SK-N-SH (cell line): ENCODE results near the gene OR2A5. TPM values are rescaled to one million over a fixed set of nuclear protein-coding genes. Genes with fewer than 3 reads are reported as not detected.
A peak's percentile ranks its signal among the peaks of the same experiment; 100 is the strongest.

Source experiments
- CTCF ChIA-PET: fragments of 300-600, 350-600 bp; formaldehyde crosslinking; extraction: SDS; loops from one replicate; lab custom pipeline; 2021; lab: Yijun Ruan, JAX
- POLR2A ChIA-PET: fragments of 350-600 bp; sonication (Branson Sonifier 250); formaldehyde crosslinking; extraction: SDS; loops from one replicate; lab custom pipeline; 2020; ENCODE audit warnings: antibody characterized with exemption, inconsistent platforms; lab: Yijun Ruan, JAX
- DNase-seq: peaks from one replicate; pipeline ENCODE4 v3.0.0; 2012
- H2AFZ ChIP-seq: fragments of 200-600 bp; sonication (generic); 2 replicates; pipeline ENCODE4 v1.8.1; 2016; ENCODE audit warnings: antibody characterized with exemption, mild to moderate bottlenecking, low read depth
- H3F3A ChIP-seq: fragments of 200-600 bp; sonication (generic); replicated peaks from 2 replicates; pipeline ENCODE3; 2016; ENCODE audit warnings: antibody characterized with exemption, mild to moderate bottlenecking; ENCODE audit not compliant: insufficient read depth
- H3K27ac ChIP-seq, 2 experiments: fragments of 200-500 bp in 1 of 2; fragments of 200-600 bp in 1 of 2; sonication (Bioruptor generic) in 1 of 2; sonication (generic), shearing (Covaris generic) in 1 of 2; 2 replicates each; pipeline versions ENCODE4 v1.5.1 to v1.6.1; 2014 to 2016; ENCODE audit warnings: low read depth in 2 of 2, inconsistent platforms in 1 of 2, low read length in 1 of 2, mild to moderate bottlenecking in 1 of 2, mixed read lengths in 1 of 2
- H3K27me3 ChIP-seq: fragments of 200-600 bp; sonication (generic), shearing (Covaris generic); 2 replicates; pipeline ENCODE4 v1.6.1; 2016; ENCODE audit warnings: mixed run types; ENCODE audit not compliant: insufficient read depth
- H3K36me3 ChIP-seq, 2 experiments: fragments of 200-500 bp in 1 of 2; fragments of 200-600 bp in 1 of 2; sonication (Bioruptor generic) in 1 of 2; sonication (generic) in 1 of 2; replicated peaks in 1 of 2; 2 replicates each; pipeline versions ENCODE3 to v1.5.1; 2014 to 2016; ENCODE audit warnings: low read length in 1 of 2, mild to moderate bottlenecking in 1 of 2; ENCODE audit not compliant: insufficient read depth in 2 of 2, control insufficient read depth in 1 of 2
- H3K4me1 ChIP-seq, 2 experiments: fragments of 200-500 bp in 1 of 2; fragments of 200-600 bp in 1 of 2; sonication (Bioruptor generic) in 1 of 2; sonication (generic), shearing (Covaris generic) in 1 of 2; 2 replicates each; pipeline versions ENCODE4 v1.5.1 to v1.6.1; 2014 to 2016; ENCODE audit warnings: low read depth in 1 of 2, low read length in 1 of 2, mixed run types in 1 of 2; ENCODE audit not compliant: insufficient read depth in 2 of 2, control insufficient read depth in 1 of 2
- H3K4me2 ChIP-seq: fragments of 200-600 bp; sonication (generic), shearing (Covaris generic); 2 replicates; pipeline ENCODE4 v1.6.1; 2017; ENCODE audit warnings: mixed run types
- H3K4me3 ChIP-seq, 2 experiments: fragments of 200-500 bp in 1 of 2; fragments of 200-600 bp in 1 of 2; sonication (Bioruptor generic) in 1 of 2; sonication (generic), shearing (Covaris generic) in 1 of 2; 2 replicates each; pipeline versions ENCODE4 v1.5.1 to v1.8.1; 2014 to 2016; ENCODE audit warnings: low read depth in 2 of 2, inconsistent platforms in 1 of 2, low read length in 1 of 2, mild to moderate bottlenecking in 1 of 2, mixed read lengths in 1 of 2, moderate library complexity in 1 of 2
- H3K79me2 ChIP-seq: fragments of 200-600 bp; sonication (generic); 2 replicates; pipeline ENCODE4 v1.8.1; 2017; ENCODE audit warnings: mild to moderate bottlenecking; ENCODE audit not compliant: insufficient read depth
- H3K9ac ChIP-seq: fragments of 200-600 bp; sonication (generic); 2 replicates; pipeline ENCODE4 v1.6.1; 2017; ENCODE audit warnings: mixed run types
- H3K9me2 ChIP-seq: fragments of 200-600 bp; sonication (generic); 2 replicates; pipeline ENCODE4 v1.6.1; 2017; ENCODE audit warnings: mixed run types
- H3K9me3 ChIP-seq: fragments of 200-600 bp; sonication (generic); 2 replicates; pipeline ENCODE4 v1.6.1; 2017; ENCODE audit warnings: mixed run types, mild to moderate bottlenecking, moderate library complexity
- H4K20me1 ChIP-seq: fragments of 200-600 bp; sonication (generic); 2 replicates; pipeline ENCODE4 v1.6.1; 2017; ENCODE audit warnings: mild to moderate bottlenecking, mixed run types; ENCODE audit not compliant: insufficient read depth
- CHD2 ChIP-seq: fragments of 150-350 bp; IDR thresholded peaks from 2 replicates; pipeline ENCODE4 v1.6.1; 2018; ENCODE audit warnings: low read length; ENCODE audit not compliant: partially characterized antibody
- ELF1 ChIP-seq: IDR thresholded peaks from 2 replicates; pipeline ENCODE4 v1.4.0; 2012
- FOSL2 ChIP-seq: IDR thresholded peaks from 2 replicates; pipeline ENCODE4 v1.4.0; 2012; ENCODE audit warnings: low read depth, mild to moderate bottlenecking, moderate library complexity, borderline replicate concordance
- FOXJ3 ChIP-seq: sonication (generic); formaldehyde crosslinking; IDR thresholded peaks from 2 replicates; pipeline ENCODE4 v1.5.1; 2020; ENCODE audit warnings: mild to moderate bottlenecking, missing genetic modification reagents
- FOXM1 ChIP-seq: IDR thresholded peaks from 2 replicates; pipeline ENCODE4 v1.4.0; 2012; ENCODE audit warnings: low read depth, mild to moderate bottlenecking
- GABPA ChIP-seq: IDR thresholded peaks from 2 replicates; pipeline ENCODE4 v1.4.0; 2012; ENCODE audit warnings: low read depth, mild to moderate bottlenecking
- GATA2 ChIP-seq: sonication (generic); formaldehyde crosslinking; IDR thresholded peaks from 2 replicates; pipeline ENCODE4 v1.5.0; 2020; ENCODE audit warnings: mild to moderate bottlenecking, missing genetic modification reagents
- MEF2A ChIP-seq: IDR thresholded peaks from 2 replicates; pipeline ENCODE4 v1.4.0; 2012; ENCODE audit warnings: low read depth, borderline replicate concordance
- NFIC ChIP-seq: IDR thresholded peaks from 2 replicates; pipeline ENCODE4 v1.4.0; 2012; ENCODE audit warnings: borderline replicate concordance
- RAD21 ChIP-seq: IDR thresholded peaks from 2 replicates; pipeline ENCODE4 v1.6.1; 2012; ENCODE audit warnings: mild to moderate bottlenecking, low read length
- SMC3 ChIP-seq: IDR thresholded peaks from 2 replicates; pipeline ENCODE4 v1.6.1; 2012; ENCODE audit warnings: low read depth, low read length, improper control_type of control experiment
- TAF1 ChIP-seq: IDR thresholded peaks from 2 replicates; pipeline ENCODE4 v1.6.1; 2012; ENCODE audit warnings: low read depth, mild to moderate bottlenecking, low read length, moderate library complexity, borderline replicate concordance
- TCF12 ChIP-seq: IDR thresholded peaks from 2 replicates; pipeline ENCODE4 v1.4.0; 2012
- TEAD4 ChIP-seq: IDR thresholded peaks from 2 replicates; pipeline ENCODE4 v1.4.0; 2012; ENCODE audit warnings: mild to moderate bottlenecking, borderline replicate concordance; ENCODE audit not compliant: insufficient read depth
- YY1 ChIP-seq: IDR thresholded peaks from 2 replicates; pipeline ENCODE4 v1.4.0; 2012; ENCODE audit warnings: low read depth, mild to moderate bottlenecking
- WGBS: methylation state at CpG from one replicate; pipeline ENCODE4 v1.1.6; 2017; ENCODE audit warnings: low lambda C conversion rate; 5-methylcytosine and 5-hydroxymethylcytosine counted together
- polyA plus RNA-seq, 3 experiments: library from polyadenylated mRNA; depleted of rRNA; stranded (reverse); fragments of >200 nt; gene quantifications; 2 replicates each; pipeline ENCODE4 v1.2.3, GENCODE V29; 2012
- TF ChIP-seq, protein P1 (sequence below): IDR thresholded peaks from 2 replicates; pipeline ENCODE4 v1.4.0; 2012; ENCODE audit warnings: low read depth, borderline replicate concordance
- TF ChIP-seq, protein P2 (sequence below): IDR thresholded peaks from 2 replicates; pipeline ENCODE4 v1.4.0; 2012; ENCODE audit warnings: low read depth
- TF ChIP-seq, protein P3 (sequence below): IDR thresholded peaks from 2 replicates; pipeline ENCODE4; 2012
- TF ChIP-seq, protein P4 (sequence below): fragments of 150-350 bp; IDR thresholded peaks from 2 replicates; pipeline ENCODE4 v1.6.1; 2017; ENCODE audit warnings: antibody characterized with exemption, low read length, low read depth, borderline replicate concordance
- TF ChIP-seq, protein P5 (sequence below): IDR thresholded peaks from 2 replicates; pipeline ENCODE4 v1.4.0; 2012; ENCODE audit warnings: low read depth, borderline replicate concordance

OR2A5 gene
- polyA plus RNA-seq, 1 of the 3 experiments (the other 2 are of a cell fraction), result not detected

DNA sequence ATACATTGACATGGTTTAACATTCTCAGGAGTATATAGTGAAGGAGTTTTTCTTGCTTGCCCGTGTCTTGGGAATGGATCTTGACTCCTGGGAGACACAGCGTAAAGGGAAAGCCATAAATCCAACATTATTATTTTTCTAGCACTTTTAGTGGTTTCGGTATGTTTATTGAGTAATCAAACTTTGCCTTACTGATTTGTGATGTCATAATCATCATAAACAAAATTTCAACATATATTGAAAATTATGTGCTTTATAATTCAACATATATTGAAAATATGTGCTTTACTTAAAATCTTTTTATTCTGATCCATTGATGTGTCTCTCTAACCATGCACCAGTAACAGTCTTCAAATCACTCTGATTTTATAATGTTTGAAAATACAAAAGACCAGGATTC lies 20.2 kb upstream of the OR2A5 start:
- H3K9me2 ChIP-seq, result no peaks in the 10 kb centered on the region
- no peaks in the 10 kb centered on the region for H4K20me1 ChIP-seq
- no peak overlapping the region for H2AFZ ChIP-seq
- H3K4me2 ChIP-seq, result no peak overlapping the region
- no peaks in the 10 kb centered on the region for H3K79me2 ChIP-seq
- 13% methylated on average over 3 of the region's 3 CpGs for WGBS
- H3K4me3 ChIP-seq, result no peak overlapping the region
- ChIA-PET POLR2A (no interaction called here), CTCF (interaction anchor here (0.8 to 1.4 kb wide), 6 partner anchors 9 to 300 kb away, joined by 3 to 5 read pairs (median 4); partner anchors contain the start of gene TCAF1)
- H3K36me3 ChIP-seq, result no peaks in the 10 kb centered on the region
- H3K27ac ChIP-seq, result no peak overlapping the region
- no peaks in the 10 kb centered on the region; a peak in 1 of 4 replicates for H3K4me1 ChIP-seq
- no peaks in the 10 kb centered on the region for H3F3A ChIP-seq
- DNase-seq, result no peak
- peaks cover 17% of the 10 kb centered on the region; the same call in 1 of the 2 replicates for H3K27me3 ChIP-seq
- H3K9me3 ChIP-seq, result no peaks in the 10 kb centered on the region
- TF ChIP-seq, protein P1, sequence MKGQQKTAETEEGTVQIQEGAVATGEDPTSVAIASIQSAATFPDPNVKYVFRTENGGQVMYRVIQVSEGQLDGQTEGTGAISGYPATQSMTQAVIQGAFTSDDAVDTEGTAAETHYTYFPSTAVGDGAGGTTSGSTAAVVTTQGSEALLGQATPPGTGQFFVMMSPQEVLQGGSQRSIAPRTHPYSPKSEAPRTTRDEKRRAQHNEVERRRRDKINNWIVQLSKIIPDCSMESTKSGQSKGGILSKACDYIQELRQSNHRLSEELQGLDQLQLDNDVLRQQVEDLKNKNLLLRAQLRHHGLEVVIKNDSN, result 0 out of 2 replicates have a peak, but pooled peaks have one; percentile 0
- no peak for TF ChIP-seq SMC3
- no peak for TF ChIP-seq FOSL2
- no peak for TF ChIP-seq GABPA
- no peak overlapping the region for H3K9ac ChIP-seq

DNA sequence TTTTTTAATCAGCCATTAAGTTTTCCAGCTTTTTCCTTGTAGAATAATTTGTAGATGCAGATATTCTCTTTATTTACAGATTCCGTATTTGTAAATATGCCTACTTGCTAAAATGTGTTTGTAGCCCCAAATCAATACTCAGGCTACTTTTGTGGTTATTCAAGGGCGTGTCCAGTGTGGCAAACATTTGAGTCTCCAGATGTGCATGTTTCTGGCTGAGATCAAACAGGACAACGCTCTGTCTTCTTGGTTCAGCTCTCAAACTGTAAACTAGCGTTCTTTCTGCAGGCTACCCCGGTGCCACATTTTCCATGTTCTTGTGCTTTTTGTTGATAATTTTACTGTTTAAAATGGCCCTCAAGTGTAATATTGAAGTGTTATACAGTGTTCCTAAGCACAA lies 16.2 kb upstream of the OR2A5 start:
- Histone ChIP-seq H3K4me3 (no peak overlapping the region), H3K9me3 (no peaks in the 10 kb centered on the region), H3K27ac (no peak overlapping the region), H3K27me3 (peaks cover 17% of the 10 kb centered on the region; the same call in 1 of the 2 replicates), H4K20me1 (no peaks in the 10 kb centered on the region), H3K4me1 (no peaks in the 10 kb centered on the region; a peak in 1 of 4 replicates), H3K79me2 (no peaks in the 10 kb centered on the region), H3K36me3 (no peaks in the 10 kb centered on the region), H3K4me2 (no peak overlapping the region), H3K9me2 (no peaks in the 10 kb centered on the region), H3K9ac (no peak overlapping the region), H3F3A (no peaks in the 10 kb centered on the region), H2AFZ (no peak overlapping the region)
- ChIA-PET POLR2A (no interaction called here), CTCF (interaction anchor here (0.6 to 1.6 kb wide), 2 partner anchors 10 to 792 kb away, joined by 4 to 6 read pairs; no protein-coding TSS in a partner anchor)
- no peak for DNase-seq
- WGBS, result 7% methylated on average over 5 of the region's 5 CpGs
- no peak for TF ChIP-seq TEAD4
- TF ChIP-seq, protein P2, sequence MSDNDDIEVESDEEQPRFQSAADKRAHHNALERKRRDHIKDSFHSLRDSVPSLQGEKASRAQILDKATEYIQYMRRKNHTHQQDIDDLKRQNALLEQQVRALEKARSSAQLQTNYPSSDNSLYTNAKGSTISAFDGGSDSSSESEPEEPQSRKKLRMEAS, result no peak
- no peak for TF ChIP-seq MEF2A
- TF ChIP-seq FOXJ3 (CRISPR knock-in tag), result no peak
- TF ChIP-seq CHD2, result no peak
- TF ChIP-seq FOSL2, result no peak
- TF ChIP-seq, protein P3, sequence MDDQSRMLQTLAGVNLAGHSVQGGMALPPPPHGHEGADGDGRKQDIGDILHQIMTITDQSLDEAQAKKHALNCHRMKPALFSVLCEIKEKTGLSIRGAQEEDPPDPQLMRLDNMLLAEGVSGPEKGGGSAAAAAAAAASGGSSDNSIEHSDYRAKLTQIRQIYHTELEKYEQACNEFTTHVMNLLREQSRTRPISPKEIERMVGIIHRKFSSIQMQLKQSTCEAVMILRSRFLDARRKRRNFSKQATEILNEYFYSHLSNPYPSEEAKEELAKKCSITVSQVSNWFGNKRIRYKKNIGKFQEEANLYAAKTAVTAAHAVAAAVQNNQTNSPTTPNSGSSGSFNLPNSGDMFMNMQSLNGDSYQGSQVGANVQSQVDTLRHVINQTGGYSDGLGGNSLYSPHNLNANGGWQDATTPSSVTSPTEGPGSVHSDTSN, result no peak
- no peak for TF ChIP-seq TCF12
- no peak for TF ChIP-seq YY1
- no peak for TF ChIP-seq ELF1
- TF ChIP-seq NFIC, result no peak
- TF ChIP-seq, protein P1, result no peak
- TF ChIP-seq TAF1, result no peak
- TF ChIP-seq, protein P4, sequence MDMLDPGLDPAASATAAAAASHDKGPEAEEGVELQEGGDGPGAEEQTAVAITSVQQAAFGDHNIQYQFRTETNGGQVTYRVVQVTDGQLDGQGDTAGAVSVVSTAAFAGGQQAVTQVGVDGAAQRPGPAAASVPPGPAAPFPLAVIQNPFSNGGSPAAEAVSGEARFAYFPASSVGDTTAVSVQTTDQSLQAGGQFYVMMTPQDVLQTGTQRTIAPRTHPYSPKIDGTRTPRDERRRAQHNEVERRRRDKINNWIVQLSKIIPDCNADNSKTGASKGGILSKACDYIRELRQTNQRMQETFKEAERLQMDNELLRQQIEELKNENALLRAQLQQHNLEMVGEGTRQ, result no peak
- TF ChIP-seq RAD21, result no peak
- TF ChIP-seq, protein P5, sequence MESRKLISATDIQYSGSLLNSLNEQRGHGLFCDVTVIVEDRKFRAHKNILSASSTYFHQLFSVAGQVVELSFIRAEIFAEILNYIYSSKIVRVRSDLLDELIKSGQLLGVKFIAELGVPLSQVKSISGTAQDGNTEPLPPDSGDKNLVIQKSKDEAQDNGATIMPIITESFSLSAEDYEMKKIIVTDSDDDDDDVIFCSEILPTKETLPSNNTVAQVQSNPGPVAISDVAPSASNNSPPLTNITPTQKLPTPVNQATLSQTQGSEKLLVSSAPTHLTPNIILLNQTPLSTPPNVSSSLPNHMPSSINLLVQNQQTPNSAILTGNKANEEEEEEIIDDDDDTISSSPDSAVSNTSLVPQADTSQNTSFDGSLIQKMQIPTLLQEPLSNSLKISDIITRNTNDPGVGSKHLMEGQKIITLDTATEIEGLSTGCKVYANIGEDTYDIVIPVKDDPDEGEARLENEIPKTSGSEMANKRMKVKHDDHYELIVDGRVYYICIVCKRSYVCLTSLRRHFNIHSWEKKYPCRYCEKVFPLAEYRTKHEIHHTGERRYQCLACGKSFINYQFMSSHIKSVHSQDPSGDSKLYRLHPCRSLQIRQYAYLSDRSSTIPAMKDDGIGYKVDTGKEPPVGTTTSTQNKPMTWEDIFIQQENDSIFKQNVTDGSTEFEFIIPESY, result no peak
- TF ChIP-seq GATA2 (CRISPR knock-in tag), result no peak
- no peak for TF ChIP-seq FOXM1
